Muscle layer of colon (tissue), 2 donors: ENCODE results near the gene CORO2A.
"Not testable (repeated sequence)": the region's sequence is repeated elsewhere in the genome, so short reads cannot be mapped to it uniquely, and the experiment has no call there.

Experiments
- H3K27ac ChIP-seq: one replicate; pipeline ENCODE4 v1.7.0; 2013; ENCODE audit warnings: low read depth, mild to moderate bottlenecking, low read length, moderate library complexity
- H3K27me3 ChIP-seq, 2 donors: one replicate each; pipeline ENCODE4 v1.7.0; 2013; ENCODE audit warnings: low read length in 2 of 2, mild to moderate bottlenecking in 2 of 2; ENCODE audit not compliant: insufficient read depth in 2 of 2, control insufficient read depth in 1 of 2
- H3K36me3 ChIP-seq: one replicate; pipeline ENCODE4 v1.7.0; 2013; ENCODE audit warnings: mild to moderate bottlenecking, low read length; ENCODE audit not compliant: insufficient read depth
- H3K4me1 ChIP-seq: one replicate; pipeline ENCODE4 v1.7.0; 2013; ENCODE audit warnings: mild to moderate bottlenecking, low read length; ENCODE audit not compliant: insufficient read depth
- H3K4me3 ChIP-seq, 2 donors: one replicate each; pipeline ENCODE4 v1.7.0; 2013; ENCODE audit warnings: low read length in 2 of 2, low read depth in 1 of 2, mild to moderate bottlenecking in 1 of 2, moderate library complexity in 1 of 2
- H3K9ac ChIP-seq: one replicate; pipeline ENCODE4 v1.7.0; 2013; ENCODE audit warnings: low read length
- H3K9me3 ChIP-seq: one replicate; pipeline ENCODE4 v1.7.0; 2013; ENCODE audit warnings: mild to moderate bottlenecking, low read length
- donor health status: abdominal sarcoma.
- donor health status: Adenocarcinoma of cecum.

The CORO2A gene

DNA sequence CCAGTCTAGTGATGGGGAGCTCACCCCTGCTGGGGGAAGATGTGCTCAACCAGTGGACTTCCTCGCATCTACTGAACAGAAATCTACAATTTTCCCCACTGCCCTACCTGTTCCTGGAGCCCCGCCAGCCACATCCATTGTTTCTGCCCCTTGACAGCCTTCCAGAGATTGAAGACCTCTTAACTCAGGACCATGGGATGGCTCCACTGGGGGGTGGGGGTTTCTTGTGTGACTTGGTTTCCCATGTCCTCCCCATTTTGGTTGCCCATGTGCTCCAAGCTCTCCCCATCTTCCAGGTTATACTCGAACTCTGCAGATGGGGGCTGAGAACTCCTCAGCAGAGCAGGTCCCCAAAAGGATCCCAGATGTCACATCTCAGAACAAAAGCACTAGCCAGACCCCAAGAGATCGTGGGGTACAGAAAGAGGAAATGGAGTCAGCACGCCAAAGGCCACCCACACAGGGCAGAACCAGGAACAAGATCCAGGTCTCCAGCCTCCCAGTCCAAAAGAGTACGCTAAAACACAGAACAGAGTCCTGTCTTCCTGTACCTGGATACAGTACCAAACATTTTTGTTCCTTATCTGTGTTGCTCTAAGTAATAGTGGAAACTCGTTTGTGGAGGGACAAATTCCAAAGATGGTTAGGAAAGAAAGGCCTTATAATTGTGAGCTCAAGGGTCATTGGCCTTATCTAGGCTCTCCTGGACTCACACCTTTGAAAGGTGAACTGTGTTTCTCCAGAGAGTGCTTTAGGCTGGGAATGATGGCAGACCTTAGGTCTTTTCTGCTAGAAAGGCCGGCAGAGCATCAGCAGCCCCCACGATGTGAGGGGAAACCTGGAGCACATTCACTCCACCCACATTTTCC lies 15.8 kb downstream of the CORO2A start:
- no peak overlapping the region for H3K4me3 ChIP-seq
- H3K9ac ChIP-seq: no peak overlapping the region
- no peaks in the 10 kb centered on the region for H3K36me3 ChIP-seq
- H3K9me3 ChIP-seq: no peaks in the 10 kb centered on the region
- H3K27ac ChIP-seq: no peak overlapping the region
- no peaks in the 10 kb centered on the region for H3K27me3 ChIP-seq
- H3K4me1 ChIP-seq: no peaks in the 10 kb centered on the region

DNA sequence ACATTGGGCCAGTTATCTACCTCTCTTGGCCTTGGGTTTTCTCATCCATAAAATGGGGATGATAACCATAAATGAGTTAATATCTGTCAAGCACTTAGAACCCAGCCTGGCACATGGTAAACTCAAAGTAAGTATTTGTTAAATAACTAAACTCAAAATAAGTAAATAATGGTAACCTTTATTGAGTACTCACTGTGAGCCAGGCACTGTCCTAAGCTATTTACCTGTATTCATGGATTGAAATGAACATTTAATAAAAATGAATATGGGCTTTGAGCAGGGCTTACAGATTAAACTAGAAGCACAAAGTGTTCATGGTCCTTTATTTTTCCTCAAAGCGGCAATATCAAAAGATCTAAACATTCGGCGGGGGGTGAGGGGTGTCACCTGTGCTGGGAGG lies 16.7 kb downstream of the CORO2A start:
- Histone ChIP-seq H3K36me3 (no peaks in the 10 kb centered on the region), H3K4me3 (no peak overlapping the region), H3K9ac (no peak overlapping the region), H3K27me3 (peaks cover 0 to 4% of the 10 kb centered on the region in 2 donors), H3K9me3 (no peaks in the 10 kb centered on the region), H3K4me1 (no peaks in the 10 kb centered on the region), H3K27ac (no peak overlapping the region)

GRCh38 chr9:98175028-98175569 lies 17.3 kb downstream of the CORO2A start:
- no peak overlapping the region for H3K4me3 ChIP-seq
- H3K9me3 ChIP-seq: no peaks in the 10 kb centered on the region
- no peak overlapping the region for H3K9ac ChIP-seq
- no peaks in the 10 kb centered on the region for H3K36me3 ChIP-seq
- no peaks in the 10 kb centered on the region for H3K4me1 ChIP-seq
- H3K27me3 ChIP-seq: peaks cover 0 to 4% of the 10 kb centered on the region in 2 donors
- no peak overlapping the region for H3K27ac ChIP-seq

- not testable (repeated sequence) for H3K36me3 ChIP-seq, H3K9me3 ChIP-seq, H3K27me3 ChIP-seq, H3K27ac ChIP-seq, H3K4me1 ChIP-seq, H3K9ac ChIP-seq, H3K4me3 ChIP-seq
These were observed 17.9 kb downstream of the CORO2A start for GRCh38 chr9:98174502-98174918.

DNA sequence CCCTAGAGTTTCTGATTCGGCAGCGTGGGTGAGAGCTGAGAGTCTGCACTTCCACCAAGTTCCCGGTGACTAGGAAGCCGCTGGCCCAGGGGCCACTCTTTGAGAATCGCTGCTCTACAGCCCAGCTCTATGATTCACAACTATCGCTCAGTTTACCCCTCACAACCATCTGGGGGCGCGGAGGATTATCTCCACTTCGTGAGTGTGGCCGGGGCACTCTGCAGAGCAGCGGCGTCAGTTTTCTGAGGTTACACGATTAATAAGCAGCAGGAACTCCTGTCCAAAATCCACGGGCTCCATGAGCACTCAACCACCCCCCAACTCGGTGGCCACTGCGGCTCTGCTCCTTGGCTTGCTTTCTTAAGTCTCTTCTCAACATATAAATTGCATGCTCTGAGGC lies 19.3 kb downstream of the CORO2A start:
- Histone ChIP-seq H3K4me1 (no peaks in the 10 kb centered on the region), H3K9ac (no peak overlapping the region), H3K4me3 (no peak overlapping the region), H3K9me3 (no peaks in the 10 kb centered on the region), H3K36me3 (no peaks in the 10 kb centered on the region), H3K27ac (no peak overlapping the region), H3K27me3 (peaks cover 0 to 4% of the 10 kb centered on the region in 2 donors)

DNA sequence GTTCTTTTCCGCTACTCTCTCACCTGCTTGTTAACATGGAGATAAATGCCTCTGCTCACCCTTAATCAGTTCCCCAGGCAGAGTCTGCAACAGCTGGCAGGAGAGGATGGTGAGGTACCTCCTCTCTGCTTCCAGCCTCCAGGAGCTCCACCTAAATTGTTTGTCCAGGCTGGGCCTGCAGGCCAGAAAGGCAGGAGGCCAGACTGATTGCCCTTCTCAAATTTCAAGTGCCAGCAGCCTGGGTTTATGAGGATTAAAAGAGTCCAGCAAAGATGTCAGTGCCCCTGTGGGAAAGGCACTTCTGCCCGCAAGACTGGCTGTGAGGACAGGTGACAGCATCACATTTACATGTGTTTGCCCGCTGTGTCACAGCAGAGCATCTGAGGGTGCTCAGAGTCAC lies 19.8 kb downstream of the CORO2A start:
- Histone ChIP-seq H3K9ac (no peak overlapping the region), H3K9me3 (no peaks in the 10 kb centered on the region), H3K36me3 (no peaks in the 10 kb centered on the region), H3K4me1 (no peaks in the 10 kb centered on the region), H3K4me3 (no peak overlapping the region), H3K27ac (no peak overlapping the region), H3K27me3 (peaks cover 0 to 4% of the 10 kb centered on the region in 2 donors)

DNA sequence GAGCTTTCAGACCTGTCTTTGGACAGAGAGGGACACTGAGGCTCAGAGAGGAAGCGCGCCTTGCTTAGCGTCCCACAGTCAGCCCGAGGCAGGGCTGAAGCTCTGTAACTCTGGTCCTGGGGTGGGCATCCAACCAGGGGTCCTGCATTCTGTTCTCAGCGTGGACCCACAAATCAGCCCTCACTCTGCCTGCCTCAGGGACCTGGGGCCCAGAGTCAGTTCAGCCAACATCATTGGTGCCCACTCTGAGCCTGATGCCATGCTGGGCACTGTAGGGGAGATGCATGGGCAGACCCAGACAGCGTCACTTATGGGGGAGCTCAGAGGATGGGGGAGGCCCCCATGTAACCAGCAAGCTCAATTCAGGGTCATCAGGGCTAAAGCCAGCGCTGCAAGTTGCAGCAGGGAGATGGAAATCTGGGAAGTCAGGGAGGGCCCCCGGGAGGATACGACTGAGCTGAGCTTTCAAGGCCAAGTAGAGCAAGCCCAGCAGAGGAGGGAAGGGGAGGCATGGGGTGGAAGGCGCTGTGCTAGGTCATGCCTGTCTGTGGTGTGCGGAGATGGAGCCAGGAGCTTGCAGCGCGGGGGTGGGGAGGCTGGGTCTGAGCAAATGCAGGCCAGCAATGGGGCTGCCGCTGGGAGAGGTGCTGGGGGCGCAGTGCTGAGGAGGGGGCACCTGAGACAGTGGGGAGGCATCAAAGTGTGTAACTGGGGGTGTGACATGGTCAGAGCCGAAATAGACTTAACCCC lies 21.1 kb downstream of the CORO2A start:
- Histone ChIP-seq H3K9ac (no peak overlapping the region), H3K36me3 (no peaks in the 10 kb centered on the region), H3K9me3 (no peaks in the 10 kb centered on the region)

GRCh38 chr9:98168941-98169488 lies 23.4 kb downstream of the CORO2A start:
- H3K9me3 ChIP-seq: no peaks in the 10 kb centered on the region
- no peaks in the 10 kb centered on the region for H3K36me3 ChIP-seq
- no peaks in the 10 kb centered on the region for H3K4me1 ChIP-seq
- H3K4me3 ChIP-seq: no peak overlapping the region
- no peak overlapping the region for H3K9ac ChIP-seq
- H3K27ac ChIP-seq: no peak overlapping the region
- peaks cover 0 to 4% of the 10 kb centered on the region in 2 donors for H3K27me3 ChIP-seq

More for the DNA sequence above, 21.1 kb downstream of the CORO2A start:
- Histone ChIP-seq H3K4me1 (no peaks in the 10 kb centered on the region), H3K27ac (no peak overlapping the region), H3K4me3 (no peak overlapping the region), H3K27me3 (peaks cover 0 to 4% of the 10 kb centered on the region in 2 donors)

GRCh38 chr9:98168153-98168780 lies 24.2 kb downstream of the CORO2A start:
- H3K27ac ChIP-seq: no peak overlapping the region
- no peaks in the 10 kb centered on the region for H3K4me1 ChIP-seq
- no peak overlapping the region for H3K4me3 ChIP-seq
- no peak overlapping the region for H3K9ac ChIP-seq
- H3K27me3 ChIP-seq: peaks cover 0 to 4% of the 10 kb centered on the region in 2 donors
- no peaks in the 10 kb centered on the region for H3K9me3 ChIP-seq
- H3K36me3 ChIP-seq: no peaks in the 10 kb centered on the region

GRCh38 chr9:98164912-98165311 lies 27.5 kb downstream of the CORO2A start:
- Histone ChIP-seq H3K27ac (no peak overlapping the region), H3K4me3 (no peak overlapping the region), H3K9ac (no peak overlapping the region), H3K4me1 (no peaks in the 10 kb centered on the region), H3K27me3 (no peaks in the 10 kb centered on the region), H3K9me3 (no peaks in the 10 kb centered on the region), H3K36me3 (no peaks in the 10 kb centered on the region)

DNA sequence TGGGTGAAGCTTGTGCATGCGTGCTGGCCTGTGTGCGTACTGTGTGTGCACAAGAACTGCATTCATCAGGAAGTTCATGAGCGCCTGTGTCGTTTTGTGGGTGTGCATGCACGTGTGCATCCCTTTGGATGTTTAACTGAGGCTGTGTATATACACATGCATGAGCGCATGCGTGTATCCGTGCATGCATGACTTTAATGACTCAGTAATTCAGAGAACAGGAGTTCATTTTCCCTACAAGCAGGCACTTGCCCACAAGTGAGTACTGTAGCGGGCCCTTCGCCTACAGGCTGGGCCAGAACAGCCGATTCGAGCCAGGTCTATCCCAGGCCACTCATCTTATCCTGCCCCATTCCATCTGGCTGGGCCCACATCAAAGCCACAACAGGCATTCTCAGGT lies 29.8 kb downstream of the CORO2A start:
- H3K4me1 ChIP-seq: no peaks in the 10 kb centered on the region
- no peak overlapping the region for H3K27ac ChIP-seq
- H3K4me3 ChIP-seq: no peak overlapping the region
- H3K9me3 ChIP-seq: no peaks in the 10 kb centered on the region
- no peaks in the 10 kb centered on the region for H3K36me3 ChIP-seq
- H3K9ac ChIP-seq: no peak overlapping the region
- no peaks in the 10 kb centered on the region for H3K27me3 ChIP-seq
